ENCODE measurements around the gene PCBP3.
"Not testable (repeated sequence)": the region's sequence is repeated elsewhere in the genome, so short reads cannot be mapped to it uniquely, and the experiment has no call there.

Gene PCBP3

GRCh38 chr21:45940621-45941337, 297.3 kb downstream of the PCBP3 start:
- no peak for FAIRE-seq

DNA sequence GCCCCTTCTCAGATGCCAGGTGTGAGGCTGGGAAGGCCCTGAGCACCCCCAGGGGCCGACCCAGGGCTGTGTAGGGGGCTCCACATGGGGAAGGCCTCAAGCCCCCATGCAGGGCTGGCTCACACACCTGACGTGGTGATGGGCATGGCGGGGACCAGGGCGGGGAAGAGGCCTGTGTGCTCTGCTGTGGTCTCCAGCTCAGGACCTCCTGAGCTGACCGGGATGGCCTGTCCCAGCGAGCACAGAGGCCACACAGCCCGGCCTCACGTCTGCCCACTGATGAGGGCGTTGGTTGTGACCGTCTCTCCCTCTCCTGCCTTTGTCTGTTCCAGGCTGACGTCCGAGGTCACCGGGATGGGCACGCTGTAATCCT, 297.8 kb downstream of the PCBP3 start:
- FAIRE-seq, result no peak

DNA sequence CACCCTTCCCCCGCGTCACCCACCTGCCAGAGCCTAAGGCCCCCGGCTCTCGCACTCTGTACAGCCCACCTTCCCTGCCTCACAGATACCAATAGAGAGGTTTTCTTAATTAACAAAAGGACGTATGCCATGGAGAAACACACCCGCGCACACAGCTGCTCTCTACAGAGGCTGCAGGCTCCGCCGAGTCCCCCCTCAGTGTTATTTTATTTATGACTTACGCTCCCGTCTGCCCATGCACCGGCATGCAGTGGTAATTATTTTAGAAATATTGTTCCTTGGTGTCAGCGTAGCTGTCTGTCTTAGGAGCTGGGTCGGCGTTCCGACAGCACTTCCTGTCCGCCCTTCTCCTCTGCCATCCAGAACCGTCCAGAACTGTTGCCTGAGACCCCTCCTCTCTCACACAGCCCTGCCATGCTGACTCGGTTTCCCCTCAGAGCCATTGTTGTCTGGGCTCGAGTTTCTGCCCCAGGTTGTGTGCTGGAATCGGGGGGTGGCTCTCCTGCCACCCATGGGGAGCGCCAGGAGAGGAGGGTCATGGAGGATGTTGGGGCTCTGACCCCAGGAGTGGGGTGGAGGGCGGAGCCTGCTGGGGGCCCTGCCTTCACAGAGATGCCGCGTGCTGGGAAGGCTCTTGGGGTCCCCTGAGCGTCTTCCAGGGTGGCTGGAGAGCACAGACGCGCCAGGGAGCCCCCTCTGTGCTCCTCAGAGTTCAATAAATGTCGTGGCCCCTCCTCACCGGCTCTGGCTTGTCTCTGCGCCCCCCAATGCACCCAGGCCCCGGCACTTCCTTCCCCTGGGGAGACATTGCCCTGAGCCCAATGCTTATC, 298.4 kb downstream of the PCBP3 start:
- no peak for FAIRE-seq

DNA sequence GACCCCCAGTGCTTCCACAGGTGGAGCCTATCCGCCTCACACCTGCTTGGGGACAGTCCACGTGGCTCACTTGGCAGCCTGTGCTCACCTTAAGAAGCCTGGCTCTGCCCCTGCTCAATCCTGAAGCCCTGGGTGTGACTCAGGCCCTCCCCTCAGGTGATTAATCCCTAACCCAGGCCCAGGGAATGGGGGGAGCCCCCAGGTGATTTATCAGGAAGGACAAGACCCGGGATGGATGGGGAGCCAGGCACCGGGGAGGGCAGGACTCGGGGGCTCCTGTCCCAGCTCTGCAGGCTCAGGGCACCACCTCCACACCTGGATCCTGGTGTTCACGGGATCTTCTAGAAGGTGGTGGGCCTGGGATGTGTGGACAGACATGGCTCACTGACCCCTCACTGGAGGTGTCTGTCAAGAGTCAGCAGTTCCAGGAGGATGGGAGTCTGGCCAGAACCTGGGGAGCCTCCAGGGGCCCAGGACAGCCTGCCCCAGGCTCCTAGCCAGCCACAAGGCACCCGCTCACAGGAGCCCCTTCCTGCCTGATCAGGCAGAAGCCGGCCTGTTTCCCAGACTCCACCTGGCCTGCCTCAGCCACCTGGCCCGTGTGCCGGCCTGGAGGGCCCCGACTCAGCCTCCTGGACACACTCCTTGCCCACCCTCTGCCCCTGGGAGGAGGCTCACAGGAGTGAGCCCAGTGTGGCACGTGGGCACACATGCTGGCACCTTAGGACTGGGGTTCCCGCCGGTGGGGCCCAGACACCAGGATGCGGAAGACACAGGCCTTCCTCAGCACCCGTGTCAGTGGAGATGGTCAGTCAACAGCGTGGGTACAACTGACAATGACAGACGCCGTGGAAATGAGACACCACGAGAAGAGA, 299.5 kb downstream of the PCBP3 start:
- FAIRE-seq, result no peak

- no peak for FAIRE-seq
Measured at GRCh38 chr21:45943630-45944540, 300.4 kb downstream of the PCBP3 start.

DNA sequence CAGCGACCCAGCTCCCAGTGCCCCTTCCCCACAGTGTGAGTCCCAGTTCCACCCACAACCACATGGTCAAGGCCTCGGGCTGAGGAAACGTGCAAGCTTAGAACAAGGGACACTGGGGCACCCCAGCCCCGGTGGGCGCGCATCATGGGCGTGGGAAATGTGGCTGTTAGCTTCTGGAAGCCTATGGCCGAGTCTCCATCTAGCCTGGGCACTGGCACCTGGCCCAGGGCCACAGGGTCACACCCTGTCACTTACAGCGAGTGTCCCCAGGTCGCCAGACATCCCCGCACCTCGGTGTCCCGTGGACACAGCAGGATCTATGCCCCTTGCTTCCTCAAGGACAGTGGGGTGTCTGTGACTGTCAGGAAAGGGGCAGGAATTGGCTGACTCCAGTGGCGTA, 301.1 kb downstream of the PCBP3 start:
- FAIRE-seq, result no peak

DNA sequence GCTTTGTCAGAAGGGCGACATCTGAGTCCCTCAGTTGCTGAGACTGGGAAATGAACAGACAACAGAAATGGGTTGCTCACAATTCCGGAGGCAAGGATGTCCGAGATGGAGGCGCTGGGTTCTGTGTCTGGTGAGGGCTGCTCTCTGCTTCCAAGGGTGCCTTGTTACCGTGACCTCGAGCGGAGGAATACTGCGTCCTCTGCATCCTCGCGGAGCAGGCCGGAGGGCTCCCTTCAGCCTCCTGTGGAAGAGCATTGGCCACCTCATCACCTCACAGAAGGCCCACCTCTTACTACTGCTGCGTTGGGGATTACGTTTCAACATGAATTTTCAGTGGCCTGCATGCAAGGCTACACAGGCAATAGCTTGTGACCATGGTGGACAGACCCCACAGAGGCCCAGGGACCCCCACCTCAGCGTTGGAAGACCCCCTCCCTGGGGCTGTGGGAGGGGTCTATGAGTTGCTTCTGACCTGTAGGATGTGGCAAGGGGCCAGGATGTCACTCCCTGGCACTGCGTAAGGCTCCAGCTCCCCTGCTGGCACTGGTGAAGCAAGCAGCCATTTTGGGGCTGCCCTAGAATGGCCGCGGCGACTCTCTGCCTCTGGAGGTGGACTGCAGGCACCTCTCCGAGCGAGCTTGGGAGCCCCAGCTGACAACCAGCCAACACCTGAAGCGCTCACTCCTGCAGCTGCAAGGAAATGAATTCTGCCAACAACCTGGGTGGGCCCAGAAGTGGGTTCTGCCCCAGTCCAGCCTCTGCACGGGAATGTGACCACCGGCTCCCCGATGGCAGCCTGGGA, 301.7 kb downstream of the PCBP3 start:
- FAIRE-seq, result no peak

DNA sequence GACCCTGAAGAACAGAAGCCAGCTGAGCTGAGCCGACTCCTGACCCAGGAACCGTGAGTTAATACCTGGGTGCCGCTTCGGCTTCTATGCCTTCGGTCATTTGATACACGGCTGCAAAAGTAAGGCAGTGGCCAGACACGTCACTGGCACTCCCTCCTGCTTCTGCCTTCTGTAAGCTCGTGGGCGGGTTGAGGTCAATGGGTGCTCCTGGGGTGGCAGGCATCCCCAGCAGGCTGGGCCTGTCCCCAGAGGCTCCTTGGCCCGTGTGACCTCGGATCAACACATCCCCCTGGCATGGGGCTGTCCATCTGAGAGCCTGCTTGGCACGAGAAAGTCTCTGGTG, 302.3 kb downstream of the PCBP3 start:
- no peak for FAIRE-seq

GRCh38 chr21:45947296-45947695, 303.8 kb downstream of the PCBP3 start:
- no peak for FAIRE-seq

DNA sequence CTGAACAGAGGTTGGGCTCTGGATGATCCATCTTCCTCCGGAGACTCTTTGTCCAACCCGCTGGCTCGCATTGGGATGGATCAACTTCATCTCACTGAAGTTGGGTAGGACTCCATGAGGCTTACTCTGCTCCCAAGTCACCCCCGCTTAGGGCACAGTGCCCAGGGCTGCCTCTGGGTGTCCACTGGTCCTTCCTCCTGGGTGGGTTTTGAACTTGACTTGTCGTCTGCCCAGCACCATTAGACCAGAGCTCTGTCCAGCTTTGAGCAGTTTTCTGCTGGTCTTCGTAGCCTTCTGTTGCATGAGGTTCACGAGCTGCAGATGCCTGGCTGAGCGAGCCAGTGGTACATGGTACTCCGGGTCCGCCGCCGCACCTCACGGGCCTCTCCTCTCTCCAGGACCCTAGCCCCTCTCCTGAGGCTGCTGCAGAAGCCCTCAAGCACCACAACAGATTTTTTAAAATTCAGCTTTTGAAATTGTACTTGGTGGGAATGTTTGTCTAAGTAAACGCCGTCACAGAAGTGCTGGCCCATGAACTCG, 304.3 kb downstream of the PCBP3 start:
- no peak for FAIRE-seq

DNA sequence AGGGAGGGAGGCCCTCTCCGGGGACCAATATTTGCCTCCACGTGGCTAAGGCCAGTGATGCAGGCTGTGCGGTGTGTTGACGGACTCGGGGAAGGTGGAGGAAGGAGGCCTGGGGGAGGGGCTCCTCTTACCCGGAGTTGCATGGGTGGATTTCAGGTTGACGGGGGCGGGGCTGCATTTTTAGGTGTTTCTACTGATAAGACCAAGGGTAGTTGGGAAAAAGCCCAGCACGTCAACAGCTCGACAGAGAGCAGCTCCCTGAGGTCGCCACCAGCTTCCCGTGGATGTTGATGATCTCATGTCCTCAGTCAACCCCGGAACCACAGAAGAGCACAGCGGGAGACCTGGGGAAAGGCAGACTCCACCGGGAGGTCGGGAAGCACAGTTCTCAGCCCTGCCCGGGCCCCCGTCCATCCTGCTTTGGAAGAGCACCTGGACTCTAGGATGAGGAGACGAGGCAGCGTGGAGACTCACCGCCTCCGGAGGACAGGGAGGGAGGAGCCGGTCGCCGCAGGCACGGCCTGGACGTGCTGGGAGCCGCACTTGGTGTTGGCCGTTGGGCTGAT, 305.1 kb downstream of the PCBP3 start:
- no peak for FAIRE-seq

- FAIRE-seq, result no peak
Measured at GRCh38 chr21:45949928-45950739, 306.6 kb downstream of the PCBP3 start.

DNA sequence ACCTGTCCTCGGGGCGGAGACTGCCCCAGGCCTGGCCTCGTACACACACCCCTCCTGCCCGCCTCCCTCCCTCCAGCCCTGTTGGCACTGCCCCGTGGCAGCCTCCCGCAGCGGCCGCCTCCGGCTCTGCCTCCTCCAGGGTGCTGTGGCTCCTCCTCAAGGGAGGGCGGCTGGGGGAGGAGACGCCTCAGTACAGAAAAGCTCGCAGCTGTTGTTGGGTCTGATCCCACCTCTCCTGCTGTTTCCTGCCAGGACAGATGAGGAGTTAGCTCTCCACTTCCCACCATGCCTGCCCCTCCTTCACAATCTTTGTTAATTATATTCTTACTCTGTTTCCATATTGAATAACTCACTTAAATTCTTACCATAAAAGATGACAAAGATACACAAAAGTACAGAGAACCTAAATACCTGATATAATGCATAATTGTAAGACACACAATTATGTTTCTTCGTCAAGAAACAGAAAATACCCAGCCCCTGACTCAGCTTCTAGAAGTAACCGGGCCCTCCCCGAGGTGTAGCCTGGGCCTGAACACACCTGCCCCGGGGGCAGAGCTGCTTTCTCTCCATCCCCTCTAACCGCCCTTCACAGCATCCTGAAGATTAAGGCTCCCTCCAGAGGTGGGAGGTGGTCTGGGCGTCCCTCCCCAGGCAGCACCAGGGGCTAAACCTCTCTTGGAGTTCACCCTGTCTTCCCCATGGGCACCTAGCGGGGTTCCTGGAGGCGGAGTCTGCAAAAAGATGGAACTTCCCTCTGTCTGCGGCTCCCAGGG, 307.4 kb downstream of the PCBP3 start:
- no peak for FAIRE-seq

DNA sequence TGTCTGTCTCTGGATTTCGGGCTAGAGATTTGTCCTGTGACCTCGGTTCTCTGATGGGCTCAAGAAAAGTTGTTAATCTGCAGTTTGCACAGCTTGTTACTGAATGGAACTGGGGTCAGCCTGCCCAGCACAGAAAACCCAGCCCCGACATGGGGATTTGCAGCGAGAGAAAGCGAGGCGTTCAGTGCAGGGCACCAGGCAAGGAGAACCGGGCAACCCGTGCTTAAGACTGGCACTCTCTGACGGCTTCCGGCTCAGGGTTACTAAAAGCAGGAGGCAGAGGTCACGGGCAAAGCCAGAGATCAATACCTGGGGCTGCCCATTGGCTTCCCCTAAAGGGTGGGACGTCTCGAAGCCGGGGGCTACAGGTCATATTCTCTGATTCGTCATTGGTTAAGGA, 308.2 kb downstream of the PCBP3 start:
- no peak for FAIRE-seq

- FAIRE-seq, result not testable (repeated sequence)
Measured at GRCh38 chr21:45952527-45952926, 309.0 kb downstream of the PCBP3 start.

GRCh38 chr21:45952974-45953373, 309.4 kb downstream of the PCBP3 start:
- FAIRE-seq, result no peak

- FAIRE-seq, result no peak
Measured at GRCh38 chr21:45954261-45954660, 310.7 kb downstream of the PCBP3 start.

- FAIRE-seq, result no peak
Measured at GRCh38 chr21:45954921-45955320, 311.4 kb downstream of the PCBP3 start.

DNA sequence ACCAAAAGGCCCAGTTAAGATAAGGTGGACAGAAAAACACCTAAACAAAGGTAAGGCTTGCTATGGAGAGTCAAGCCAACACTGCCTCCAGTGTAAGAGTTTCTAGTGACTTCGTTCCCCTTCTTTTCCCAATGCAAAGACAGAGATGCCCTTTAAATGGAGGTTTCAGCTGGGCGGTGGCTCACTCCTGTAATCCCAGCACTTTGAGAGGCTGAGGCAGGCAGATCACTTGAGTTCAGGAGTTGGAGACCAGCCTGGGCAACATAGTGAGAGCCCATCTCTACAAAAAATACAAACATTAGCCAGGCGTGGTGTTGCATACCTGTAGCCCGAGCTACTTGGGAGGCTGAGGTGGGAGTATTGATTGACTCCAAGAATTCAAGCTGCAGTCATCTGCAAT, 314.0 kb downstream of the PCBP3 start:
- FAIRE-seq, result no peak

Measured in TTC549 (cell line).